HCEC 1CT (cell line): ENCODE measurements around the gene PTPN14.

Experiments
- DNase-seq: peaks from one replicate; pipeline ENCODE4 v3.0.0-alpha.2; 2017

Gene PTPN14

DNA sequence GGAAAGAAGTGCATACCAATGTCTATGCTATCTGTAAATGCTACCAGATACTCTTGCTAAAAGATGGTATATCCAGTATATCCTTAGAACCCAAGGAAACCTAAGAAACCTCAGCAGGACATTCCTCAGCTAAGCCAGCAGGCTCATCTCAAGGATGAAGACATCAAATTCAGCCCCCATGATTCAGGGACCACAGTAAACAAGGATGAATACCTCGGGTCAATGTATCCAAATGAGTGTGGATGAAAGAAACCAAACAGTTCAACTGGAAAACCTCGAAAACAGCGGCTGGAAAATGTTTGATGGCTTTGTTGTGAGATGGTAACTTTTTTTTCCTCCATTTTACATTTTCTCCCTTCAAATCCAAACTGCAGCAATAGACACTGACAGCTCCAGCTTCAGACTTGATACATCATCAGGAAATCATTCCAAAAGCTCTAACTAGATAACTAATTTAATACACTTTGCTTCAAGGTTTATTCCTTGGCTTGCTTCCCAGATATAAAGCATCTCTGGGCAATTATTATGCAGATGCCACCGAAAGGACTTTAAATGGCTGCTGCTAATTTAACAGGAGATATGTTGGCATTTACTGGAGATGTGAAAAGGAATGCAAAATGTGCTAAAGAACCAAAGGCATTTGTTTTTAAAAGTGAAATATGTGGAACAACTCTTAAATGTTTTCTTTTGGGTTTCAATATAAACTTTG is 196.8 kb downstream of the PTPN14 start:
- no peak for DNase-seq

DNA sequence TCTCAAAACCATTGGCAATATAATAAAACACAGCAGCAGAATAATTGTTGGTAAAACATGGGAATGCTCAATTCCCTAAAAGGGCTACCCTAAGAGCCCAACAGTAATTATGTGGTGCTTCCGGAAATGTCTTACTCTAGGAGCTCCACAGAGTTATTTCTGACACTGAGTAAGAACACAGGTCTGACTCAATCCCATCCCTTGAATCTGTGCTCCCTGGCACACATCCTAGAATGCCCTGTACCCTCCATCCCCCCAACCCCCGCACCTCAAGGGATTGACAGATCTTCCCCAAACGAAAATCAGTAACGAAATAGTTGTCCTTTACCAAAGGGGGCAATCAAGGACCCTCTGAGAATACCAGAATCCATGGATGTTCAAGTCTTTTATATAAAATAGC is 198.6 kb downstream of the PTPN14 start:
- DNase-seq: no peak

- DNase-seq: no peak
These were observed 199.7 kb downstream of the PTPN14 start for GRCh38 chr1:214351551-214352277.

- no peak for DNase-seq
These were observed 201.6 kb downstream of the PTPN14 start for GRCh38 chr1:214349781-214350180.

DNA sequence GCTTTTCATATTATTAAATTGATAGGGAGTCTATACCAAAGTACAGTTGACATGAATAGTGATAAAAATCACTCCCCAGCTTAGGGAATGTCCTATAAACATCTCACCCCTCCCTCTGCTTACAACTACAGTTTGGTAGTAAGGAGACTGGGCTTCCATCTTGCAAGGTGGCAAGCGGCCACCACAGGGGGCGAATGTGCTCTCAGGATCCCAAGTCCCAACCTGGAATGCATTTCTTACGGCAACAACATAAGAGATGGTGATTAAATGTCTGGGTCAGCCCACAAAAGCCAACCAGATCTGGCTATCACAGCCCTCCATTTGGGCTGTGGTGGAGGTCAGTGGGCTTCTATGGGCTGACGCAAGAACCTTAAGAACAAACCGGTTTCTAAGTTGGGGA is 202.4 kb downstream of the PTPN14 start:
- DNase-seq: no peak

DNA sequence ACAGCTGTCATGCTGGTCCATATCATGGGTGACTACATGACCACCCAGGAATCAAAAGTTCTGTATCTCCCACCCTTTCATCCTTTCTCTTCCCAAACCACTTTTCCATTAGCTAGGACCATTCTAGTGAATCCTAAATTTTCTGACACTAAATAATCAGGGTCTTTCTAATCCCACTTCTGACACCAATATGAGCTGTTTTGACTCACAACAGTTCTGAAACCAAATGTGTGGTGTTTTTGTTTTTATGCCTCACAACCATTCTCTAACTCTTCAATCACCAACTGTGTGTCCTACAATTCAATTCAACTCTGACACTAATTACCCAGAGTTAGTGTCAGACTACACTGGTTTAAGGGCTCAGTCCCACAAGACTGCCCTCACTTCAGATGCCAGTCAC is 206.5 kb downstream of the PTPN14 start:
- no peak for DNase-seq

- no peak for DNase-seq
These were observed 208.9 kb downstream of the PTPN14 start for GRCh38 chr1:214342525-214342924.

- DNase-seq: no peak
These were observed 209.5 kb downstream of the PTPN14 start for GRCh38 chr1:214341932-214342331.

- no peak for DNase-seq
These were observed 209.9 kb downstream of the PTPN14 start for GRCh38 chr1:214341459-214341858.

GRCh38 chr1:214338212-214338611 is 213.2 kb downstream of the PTPN14 start:
- DNase-seq: no peak

- no peak for DNase-seq
These were observed 213.9 kb downstream of the PTPN14 start for GRCh38 chr1:214337511-214337910.

DNA sequence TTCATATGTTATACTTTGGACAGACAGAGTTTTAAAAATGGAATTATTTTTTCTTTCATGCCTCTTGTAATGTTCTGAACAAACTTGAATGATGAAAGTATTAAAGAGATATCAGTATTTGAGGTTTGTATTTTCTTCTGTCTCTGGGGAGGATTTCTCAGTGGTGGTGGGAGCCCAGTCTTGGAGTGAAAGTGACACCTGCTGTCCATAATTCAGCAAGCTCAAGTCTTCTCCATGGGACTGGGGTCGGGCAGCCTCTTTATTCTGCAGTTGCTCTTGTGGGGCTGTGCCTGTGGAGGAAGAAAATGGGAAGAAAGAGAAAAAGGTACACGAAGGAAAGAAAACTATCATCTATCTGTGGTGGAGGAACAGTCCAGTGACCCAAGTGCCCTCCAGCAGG is 214.4 kb downstream of the PTPN14 start:
- no peak for DNase-seq

- no peak for DNase-seq
These were observed 215.8 kb downstream of the PTPN14 start for GRCh38 chr1:214335567-214335966.

DNA sequence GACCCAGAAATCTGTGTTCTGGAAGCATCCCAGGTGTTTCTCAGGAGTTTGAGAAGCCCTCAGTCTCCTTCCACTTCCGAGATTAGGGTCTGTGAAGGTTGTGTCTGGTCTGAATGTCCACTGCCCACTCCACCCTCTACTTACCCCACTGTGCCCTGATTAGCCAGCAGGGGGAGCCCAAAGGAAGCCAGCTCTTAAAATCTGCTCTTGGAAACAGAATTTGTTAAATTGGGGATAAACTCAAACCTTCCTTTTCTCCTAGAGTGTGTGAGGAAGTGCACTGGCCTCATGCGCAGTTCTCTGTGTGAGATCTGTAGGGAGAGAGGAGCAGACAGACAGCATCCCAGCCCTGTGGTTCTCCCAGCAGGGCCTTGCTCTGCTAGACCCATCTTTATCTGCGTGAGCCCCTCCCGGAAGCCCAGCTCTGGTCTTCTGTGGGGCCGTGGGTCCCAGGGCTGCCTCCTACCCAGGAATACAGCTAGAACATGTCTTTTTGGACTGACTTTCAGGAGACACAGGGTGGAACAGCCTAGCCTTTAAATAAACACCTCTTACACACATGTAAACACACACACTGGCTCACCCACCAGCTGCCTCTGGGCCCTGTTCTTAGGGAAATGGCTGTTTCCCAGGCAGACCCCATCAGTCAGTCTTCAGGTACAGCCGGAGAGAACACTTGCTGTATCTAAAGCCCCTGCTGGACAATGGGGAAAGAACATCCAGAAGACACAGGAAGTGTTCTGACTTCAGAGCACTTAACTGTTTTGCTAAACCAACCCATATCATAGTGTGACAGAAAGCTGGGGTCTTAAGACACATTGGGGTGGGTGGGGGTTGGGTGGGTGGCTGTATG is 218.2 kb downstream of the PTPN14 start:
- DNase-seq: peak; percentile 38

GRCh38 chr1:214331827-214332423 is 219.5 kb downstream of the PTPN14 start:
- peak; percentile 40 for DNase-seq

- no peak for DNase-seq
These were observed 220.2 kb downstream of the PTPN14 start for GRCh38 chr1:214331180-214331579.

GRCh38 chr1:214330715-214331114 is 220.7 kb downstream of the PTPN14 start:
- DNase-seq: no peak

DNA sequence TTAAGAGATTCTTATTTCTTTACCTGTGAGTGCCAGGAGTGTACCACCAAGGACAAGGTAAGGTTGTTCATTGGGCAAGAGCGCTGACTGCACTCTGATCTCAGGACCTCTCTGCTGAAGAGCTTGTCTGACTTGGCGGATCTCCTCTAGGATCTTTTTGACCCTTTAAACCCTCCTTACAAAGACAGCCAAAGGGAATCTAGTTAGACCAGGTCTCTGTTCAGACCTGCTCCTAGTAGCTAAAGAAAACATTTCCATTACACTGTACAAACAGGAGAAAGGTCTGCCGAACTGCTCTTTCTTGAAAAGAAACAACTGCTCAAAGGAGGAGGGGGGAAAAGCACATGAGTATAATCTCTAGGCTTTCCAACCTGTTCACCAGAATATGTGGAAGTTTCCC is 221.2 kb downstream of the PTPN14 start:
- DNase-seq: no peak

DNA sequence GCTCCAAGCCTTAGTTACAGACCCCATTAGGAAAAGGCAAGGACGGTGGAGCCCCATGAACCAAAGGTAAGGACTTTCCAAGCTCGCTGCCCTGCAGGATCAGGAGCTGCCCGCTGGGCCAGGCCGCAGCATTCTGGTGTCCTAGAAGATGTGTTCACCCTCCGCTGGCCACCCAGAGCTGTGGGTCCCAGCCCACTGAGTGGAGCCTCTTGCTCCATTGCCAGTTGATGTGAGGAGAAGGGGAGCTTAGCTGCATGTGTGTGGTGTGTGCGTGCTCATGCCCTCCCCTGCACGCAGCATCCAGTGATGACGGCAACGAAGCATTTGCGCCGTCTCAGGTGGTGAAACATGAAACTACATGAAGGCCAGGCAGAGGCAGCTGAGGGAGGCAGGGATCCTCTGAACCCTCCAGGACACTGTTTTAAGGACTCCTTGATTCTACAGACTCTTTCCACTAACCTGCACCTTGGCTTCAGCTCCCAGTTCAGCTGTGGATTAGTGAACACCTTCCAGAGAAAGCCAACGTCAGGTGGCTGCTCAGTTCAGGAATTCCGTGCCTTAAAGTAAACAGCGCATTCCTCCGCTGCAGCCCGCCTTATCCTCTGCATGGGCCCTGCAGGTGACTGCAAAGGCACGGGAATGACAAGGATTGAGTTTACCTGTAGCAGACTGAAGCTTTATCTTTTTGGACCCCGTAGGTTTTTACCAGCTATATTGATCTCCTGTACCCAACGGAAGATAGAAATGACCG is 221.8 kb downstream of the PTPN14 start:
- DNase-seq: no peak

- DNase-seq: peak; percentile 72
These were observed 222.5 kb downstream of the PTPN14 start for GRCh38 chr1:214328770-214329469.

DNA sequence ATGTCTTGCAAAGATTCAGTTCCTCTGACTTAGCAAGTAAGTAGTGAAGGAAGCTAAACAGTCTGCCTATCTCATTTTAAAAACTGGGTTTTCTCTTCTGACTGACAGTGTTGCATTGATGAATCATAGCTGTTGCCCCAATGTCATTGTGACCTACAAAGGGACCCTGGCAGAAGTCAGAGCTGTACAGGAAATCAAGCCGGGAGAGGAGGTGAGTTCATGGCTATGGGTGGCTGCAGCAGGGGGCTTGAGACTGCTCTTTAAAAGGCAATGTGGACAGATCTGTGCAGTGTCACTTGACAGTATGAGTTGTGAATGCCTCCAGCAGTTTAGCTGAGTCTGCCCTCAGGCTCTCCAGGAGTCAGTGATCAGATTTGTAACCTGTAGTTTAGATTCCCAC is 223.9 kb downstream of the PTPN14 start:
- DNase-seq: no peak

- DNase-seq: no peak
These were observed 225.0 kb downstream of the PTPN14 start for GRCh38 chr1:214326406-214326805.
